H9 (cell line): ENCODE data around the gene CLPTM1L. TPM values are rescaled to one million over a fixed set of nuclear protein-coding genes. Genes with fewer than 3 reads are reported as not detected.

Source experiments
- DNase-seq: peaks from one replicate; pipeline ENCODE4 v3.0.0-alpha.2; 2017
- H2AFZ ChIP-seq: one replicate; pipeline ENCODE4 v1.6.1; 2013; ENCODE audit warnings: mild to moderate bottlenecking, low read length, control low read depth, moderate library complexity
- H2AK5ac ChIP-seq: 2 replicates; pipeline ENCODE4 v1.6.1; 2013; ENCODE audit warnings: low read length, control low read depth, mixed read lengths; ENCODE audit not compliant: insufficient read length
- H2BK120ac ChIP-seq: one replicate; pipeline ENCODE4 v1.6.1; 2013; ENCODE audit warnings: low read depth, mild to moderate bottlenecking, low read length, control low read depth, inconsistent platforms; ENCODE audit not compliant: poor library complexity, severe bottlenecking
- H2BK12ac ChIP-seq: 2 replicates; pipeline ENCODE4 v1.6.1; 2013; ENCODE audit warnings: low read length, control low read depth, mixed read lengths, low read depth; ENCODE audit not compliant: insufficient read length
- H2BK15ac ChIP-seq: 2 replicates; pipeline ENCODE4 v1.6.1; 2013; ENCODE audit warnings: low read depth, low read length, control low read depth
- H2BK20ac ChIP-seq: one replicate; pipeline ENCODE4 v1.6.1; 2013; ENCODE audit warnings: low read depth, mild to moderate bottlenecking, low read length, control low read depth, inconsistent platforms; ENCODE audit not compliant: poor library complexity, severe bottlenecking
- H2BK5ac ChIP-seq: 2 replicates; pipeline ENCODE4 v1.6.1; 2013; ENCODE audit warnings: low read length, control low read depth, mixed read lengths; ENCODE audit not compliant: insufficient read length
- H3K14ac ChIP-seq: 2 replicates; pipeline ENCODE4 v1.6.1; 2013; ENCODE audit warnings: low read length, control low read depth; ENCODE audit not compliant: insufficient read depth
- H3K18ac ChIP-seq: 2 replicates; pipeline ENCODE4 v1.6.1; 2013; ENCODE audit warnings: low read depth, mild to moderate bottlenecking, mixed read lengths, low read length, control low read depth; ENCODE audit not compliant: insufficient read length
- H3K23ac ChIP-seq: 2 replicates; pipeline ENCODE4 v1.6.1; 2013; ENCODE audit warnings: low read length, control low read depth, mixed read lengths, low read depth; ENCODE audit not compliant: insufficient read length
- H3K23me2 ChIP-seq: 2 replicates; pipeline ENCODE4 v1.6.1; 2013; ENCODE audit warnings: low read depth, mild to moderate bottlenecking, mixed read lengths, low read length, control low read depth; ENCODE audit not compliant: insufficient read length, poor library complexity, severe bottlenecking
- H3K27ac ChIP-seq: 2 replicates; pipeline ENCODE4 v1.5.1; 2013; ENCODE audit warnings: low read length, control low read depth, mixed read lengths, low read depth; ENCODE audit not compliant: insufficient read length
- H3K27me3 ChIP-seq: 2 replicates; pipeline ENCODE4 v1.6.1; 2013; ENCODE audit warnings: low read length, control low read depth, inconsistent platforms; ENCODE audit not compliant: insufficient read depth
- H3K4ac ChIP-seq: 2 replicates; pipeline ENCODE4 v1.6.1; 2013; ENCODE audit warnings: low read depth, mild to moderate bottlenecking, control low read depth, inconsistent platforms, low read length, moderate library complexity
- H3K4me1 ChIP-seq: 2 replicates; pipeline ENCODE4 v1.6.1; 2013; ENCODE audit warnings: low read length, control low read depth, inconsistent platforms; ENCODE audit not compliant: insufficient read depth
- H3K4me2 ChIP-seq: 2 replicates; pipeline ENCODE4 v1.6.1; 2013; ENCODE audit warnings: low read length, control low read depth, mixed read lengths; ENCODE audit not compliant: insufficient read length, insufficient read depth
- H3K56ac ChIP-seq: 2 replicates; pipeline ENCODE4 v1.6.1; 2013; ENCODE audit warnings: low read depth, mild to moderate bottlenecking, mixed read lengths, low read length, control low read depth; ENCODE audit not compliant: insufficient read length
- H3K79me1 ChIP-seq: 2 replicates; pipeline ENCODE4 v1.6.1; 2013; ENCODE audit warnings: low read depth, mild to moderate bottlenecking, moderate library complexity, low read length, control low read depth, inconsistent platforms; ENCODE audit not compliant: insufficient read depth, poor library complexity, severe bottlenecking
- H3K79me2 ChIP-seq: 2 replicates; pipeline ENCODE4 v1.6.1; 2013; ENCODE audit warnings: low read length, control low read depth, inconsistent platforms; ENCODE audit not compliant: insufficient read depth
- H3K9ac ChIP-seq: 2 replicates; pipeline ENCODE4 v1.6.1; 2013; ENCODE audit warnings: low read length, control low read depth, mixed read lengths; ENCODE audit not compliant: insufficient read length; ENCODE audit errors: extremely low read depth
- H3K9me3 ChIP-seq: one replicate; pipeline ENCODE4 v1.6.1; 2013; ENCODE audit warnings: low read depth, low read length, inconsistent platforms; ENCODE audit not compliant: control insufficient read depth
- H3T11ph ChIP-seq: one replicate; pipeline ENCODE4 v1.6.1; 2013; ENCODE audit warnings: mild to moderate bottlenecking, low read length, control low read depth, inconsistent platforms
- H4K20me1 ChIP-seq: one replicate; pipeline ENCODE4 v1.6.1; 2013; ENCODE audit not compliant: control insufficient read depth, insufficient read length, insufficient read depth
- H4K5ac ChIP-seq: 2 replicates; pipeline ENCODE4 v1.6.1; 2013; ENCODE audit warnings: low read depth, mild to moderate bottlenecking, mixed read lengths, low read length, control low read depth; ENCODE audit not compliant: insufficient read length
- H4K8ac ChIP-seq: replicated peaks from 2 replicates; pipeline ENCODE4 v1.6.1; 2013; ENCODE audit warnings: low read length, control low read depth, mixed read lengths, low read depth; ENCODE audit not compliant: insufficient read length
- H4K91ac ChIP-seq: 2 replicates; pipeline ENCODE4 v1.6.1; 2013; ENCODE audit warnings: low read depth, mild to moderate bottlenecking, moderate library complexity, mixed read lengths, low read length, control low read depth; ENCODE audit not compliant: insufficient read length
- H3K27ac Mint-ChIP-seq, 3 experiments: 2 replicates in 2 of 3; 3 replicates in 1 of 3; pipeline ENCODE4 v1.8.0; 2020 to 2021; ENCODE audit warnings: mixed read lengths in 3 of 3, mild to moderate bottlenecking in 1 of 3, moderate library complexity in 1 of 3
- H3K27me3 Mint-ChIP-seq: 2 replicates; pipeline ENCODE4 v1.8.0; 2021; ENCODE audit warnings: low read depth, mild to moderate bottlenecking, moderate library complexity, mixed read lengths
- H3K36me3 Mint-ChIP-seq, 3 experiments: 2 replicates in 2 of 3; 3 replicates in 1 of 3; pipeline ENCODE4 v1.8.0; 2020 to 2021; ENCODE audit warnings: low read depth in 3 of 3, mixed read lengths in 3 of 3; ENCODE audit not compliant: insufficient read depth in 1 of 3
- H3K4me1 Mint-ChIP-seq, 2 experiments: 2 replicates each; pipeline ENCODE4 v1.8.0; 2020; ENCODE audit warnings: mixed read lengths in 2 of 2
- H3K4me3 Mint-ChIP-seq, 2 experiments: 2 replicates in 1 of 2; 3 replicates in 1 of 2; pipeline ENCODE4 v1.8.0; 2020 to 2021; ENCODE audit warnings: mild to moderate bottlenecking in 2 of 2, mixed read lengths in 2 of 2, moderate library complexity in 1 of 2
- H3K9me3 Mint-ChIP-seq, 2 experiments: 2 replicates in 1 of 2; 3 replicates in 1 of 2; pipeline ENCODE4 v1.8.0; 2020; ENCODE audit warnings: mild to moderate bottlenecking in 2 of 2, mixed read lengths in 2 of 2, moderate library complexity in 1 of 2
- WGBS: extraction: QIAGEN DNeasy Blood & Tissue Kit; methylation state at CpG from one replicate; pipeline ENCODE4 v1.1.7; 2013; ENCODE audit warnings: missing lambda C conversion rate, low lambda C conversion rate, mixed read lengths; ENCODE audit not compliant: insufficient read length; ENCODE audit errors: extremely low coverage; 5-methylcytosine and 5-hydroxymethylcytosine counted together
- total RNA-seq: library from RNA; stranded (reverse); gene quantifications from 2 replicates; pipeline ENCODE4 v1.2.1, GENCODE V29; 2021
- TF ChIP-seq, protein P1 (sequence below): fragments of 200-600 bp; sonication (generic); conservative IDR thresholded peaks from 3 replicates; pipeline ENCODE4 v1.8.0; 2021; ENCODE audit warnings: antibody characterized with exemption, mild to moderate bottlenecking

The CLPTM1L gene
- total RNA-seq, 1 experiment from 2014 or later, result 108 TPM

DNA sequence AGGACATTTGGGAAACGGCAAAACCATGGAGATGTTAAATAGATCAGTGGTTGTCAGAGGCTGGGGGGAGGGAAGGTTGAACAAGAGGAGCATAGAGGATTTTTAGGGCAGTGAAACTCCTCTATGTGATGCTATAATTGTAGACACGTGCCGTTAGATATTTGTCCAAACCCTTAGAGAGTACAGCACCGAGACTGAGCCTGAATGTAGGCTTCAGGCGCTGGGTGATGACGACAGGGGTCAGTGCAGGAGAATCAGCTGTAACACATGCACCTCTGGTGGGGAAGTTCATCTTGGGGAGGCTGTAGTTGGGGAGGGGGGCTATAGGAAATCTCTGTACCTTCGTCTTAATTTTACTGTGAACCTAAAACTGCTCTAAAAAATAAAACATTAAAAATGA is 22.2 kb upstream of the CLPTM1L start:
- no peak overlapping the region for H3K9ac ChIP-seq
- H2BK12ac ChIP-seq, result no peak overlapping the region
- no peaks in the 10 kb centered on the region for H3K36me3 Mint-ChIP-seq
- H4K5ac ChIP-seq, result no peak overlapping the region
- TF ChIP-seq, protein P1, sequence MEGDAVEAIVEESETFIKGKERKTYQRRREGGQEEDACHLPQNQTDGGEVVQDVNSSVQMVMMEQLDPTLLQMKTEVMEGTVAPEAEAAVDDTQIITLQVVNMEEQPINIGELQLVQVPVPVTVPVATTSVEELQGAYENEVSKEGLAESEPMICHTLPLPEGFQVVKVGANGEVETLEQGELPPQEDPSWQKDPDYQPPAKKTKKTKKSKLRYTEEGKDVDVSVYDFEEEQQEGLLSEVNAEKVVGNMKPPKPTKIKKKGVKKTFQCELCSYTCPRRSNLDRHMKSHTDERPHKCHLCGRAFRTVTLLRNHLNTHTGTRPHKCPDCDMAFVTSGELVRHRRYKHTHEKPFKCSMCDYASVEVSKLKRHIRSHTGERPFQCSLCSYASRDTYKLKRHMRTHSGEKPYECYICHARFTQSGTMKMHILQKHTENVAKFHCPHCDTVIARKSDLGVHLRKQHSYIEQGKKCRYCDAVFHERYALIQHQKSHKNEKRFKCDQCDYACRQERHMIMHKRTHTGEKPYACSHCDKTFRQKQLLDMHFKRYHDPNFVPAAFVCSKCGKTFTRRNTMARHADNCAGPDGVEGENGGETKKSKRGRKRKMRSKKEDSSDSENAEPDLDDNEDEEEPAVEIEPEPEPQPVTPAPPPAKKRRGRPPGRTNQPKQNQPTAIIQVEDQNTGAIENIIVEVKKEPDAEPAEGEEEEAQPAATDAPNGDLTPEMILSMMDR, result no peak
- H2BK20ac ChIP-seq, result no peak overlapping the region
- peaks cover 7 to 10% of the 10 kb centered on the region in 2 experiments for H3K4me1 Mint-ChIP-seq
- H2AK5ac ChIP-seq, result no peak overlapping the region
- H3K79me1 ChIP-seq, result no peaks in the 10 kb centered on the region
- H2BK15ac ChIP-seq, result no peak overlapping the region
- no peak overlapping the region for H3K56ac ChIP-seq
- no peak overlapping the region for H3K4me3 Mint-ChIP-seq
- H3K4me2 ChIP-seq, result no peak overlapping the region
- peaks cover 47% of the 10 kb centered on the region for H3K27me3 Mint-ChIP-seq
- no peak overlapping the region for H3T11ph ChIP-seq
- no peaks in the 10 kb centered on the region for H3K9me3 ChIP-seq
- H4K91ac ChIP-seq, result no peak overlapping the region
- no peak overlapping the region for H2AFZ ChIP-seq
- no peak overlapping the region for H3K4ac ChIP-seq
- H3K23me2 ChIP-seq, result no peaks in the 10 kb centered on the region
- H3K18ac ChIP-seq, result no peak overlapping the region
- no peak overlapping the region for H4K8ac ChIP-seq
- H3K27me3 ChIP-seq, result no peaks in the 10 kb centered on the region
- no peaks in the 10 kb centered on the region for H3K79me2 ChIP-seq
- no peak overlapping the region for H3K27ac Mint-ChIP-seq
- H2BK120ac ChIP-seq, result no peak overlapping the region
- H3K23ac ChIP-seq, result no peak overlapping the region
- no peaks in the 10 kb centered on the region; a peak in 1 of 5 replicates for H3K9me3 Mint-ChIP-seq
- H3K4me1 ChIP-seq, result no peaks in the 10 kb centered on the region
- no peak overlapping the region for H3K14ac ChIP-seq
- no CpG with 5 or more reads among the region's 7 CpGs for WGBS
- no peak overlapping the region for H3K27ac ChIP-seq
- no peaks in the 10 kb centered on the region for H4K20me1 ChIP-seq
- no peak overlapping the region for H2BK5ac ChIP-seq
- no peak for DNase-seq
